HCT116 (cell line): Measurements from ENCODE around the gene UXS1.

Source experiments
- CTCF ChIP-seq, 3 experiments: fragments of 200-600 bp in 1 of 3; sonication (generic) in 1 of 3; IDR thresholded peaks in 2 of 3; conservative IDR thresholded peaks in 1 of 3; 2 replicates each; pipeline ENCODE4 v1.5.1; 2012 to 2017; ENCODE audit warnings: low read depth in 2 of 3, low read length in 2 of 3, antibody characterized with exemption in 1 of 3, borderline replicate concordance in 1 of 3, control low read depth in 1 of 3, mild to moderate bottlenecking in 1 of 3, mixed read lengths in 1 of 3, mixed run types in 1 of 3, moderate library complexity in 1 of 3; ENCODE audit not compliant: insufficient read depth in 1 of 3
- EZH2 ChIP-seq: fragments of 200-600 bp; sonication (generic); IDR thresholded peaks from 2 replicates; pipeline ENCODE4 v1.6.1; 2017; ENCODE audit warnings: antibody characterized with exemption, mixed run types
- MAX ChIP-seq: IDR thresholded peaks from 2 replicates; pipeline ENCODE4 v1.6.1; 2012
- POLR2A ChIP-seq: IDR thresholded peaks from 2 replicates; pipeline ENCODE4 v1.7.0; 2011; ENCODE audit warnings: borderline replicate concordance; ENCODE audit not compliant: insufficient read depth, insufficient read length; ENCODE audit errors: extremely low read depth
- POLR2AphosphoS5 ChIP-seq: IDR thresholded peaks from 2 replicates; pipeline ENCODE4 v1.6.1; 2011; ENCODE audit warnings: mild to moderate bottlenecking, low read depth, low read length, moderate library complexity
- SIN3A ChIP-seq: IDR thresholded peaks from 2 replicates; pipeline ENCODE4 v1.6.1; 2012; ENCODE audit warnings: low read depth
- SRF ChIP-seq: IDR thresholded peaks from 2 replicates; pipeline ENCODE4 v1.6.1; 2012; ENCODE audit warnings: low read depth
- TCF7L2 ChIP-seq: IDR thresholded peaks from 2 replicates; pipeline ENCODE4 v1.7.0; 2011; ENCODE audit warnings: borderline replicate concordance, inconsistent platforms; ENCODE audit not compliant: insufficient read depth, insufficient read length; ENCODE audit errors: extremely low read depth
- YY1 ChIP-seq: IDR thresholded peaks from 2 replicates; pipeline ENCODE4 v1.6.1; 2011; ENCODE audit warnings: low read length, low read depth, moderate library complexity, mild to moderate bottlenecking; ENCODE audit not compliant: insufficient replicate concordance; ENCODE audit errors: extremely low read depth
- ZNF274 ChIP-seq: fragments of 200-500 bp; sonication (Bioruptor generic); IDR thresholded peaks from 2 replicates; pipeline ENCODE4 v1.6.1; 2014; ENCODE audit warnings: mild to moderate bottlenecking, low read depth, low read length, inconsistent platforms
- TF ChIP-seq, protein P1 (sequence below): IDR thresholded peaks from 2 replicates; pipeline ENCODE4 v1.6.1; 2011; ENCODE audit warnings: mild to moderate bottlenecking, low read length, moderate library complexity; ENCODE audit not compliant: insufficient replicate concordance; ENCODE audit errors: extremely low read depth

DNA sequence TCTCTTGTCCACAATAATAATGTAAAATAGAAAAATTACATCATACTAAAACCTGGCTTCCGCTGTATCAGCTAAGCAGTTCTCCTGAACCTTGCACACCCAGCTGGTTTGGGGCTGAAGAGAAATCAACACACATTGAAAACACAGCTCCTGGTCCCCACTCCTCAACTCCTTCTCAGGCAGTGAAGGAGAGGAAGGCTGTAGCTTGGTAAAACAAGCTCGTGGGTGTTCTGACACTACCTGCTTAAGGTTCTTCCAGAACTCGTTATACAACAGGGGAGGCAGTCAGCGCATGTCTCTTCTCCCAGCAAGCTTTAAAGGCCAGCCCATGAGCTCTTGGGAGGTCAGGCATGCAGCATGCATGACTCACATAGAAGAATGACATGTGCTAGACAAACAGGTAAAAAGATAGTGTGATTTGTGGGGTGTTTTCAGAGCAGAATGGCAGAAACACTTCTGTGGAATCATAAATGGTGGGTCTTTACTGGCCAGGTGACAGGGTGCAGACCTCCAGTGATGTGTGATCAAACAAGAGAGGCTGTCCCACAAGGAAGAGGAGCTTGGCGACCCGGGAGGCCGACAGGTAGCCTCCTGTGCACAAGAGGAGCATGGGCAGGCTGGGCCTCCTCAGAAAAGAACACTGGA lies 69.1 kb downstream of the UXS1 start:
- TF ChIP-seq CTCF (IDR thresholded peaks at IDR 0.05 in 2 of 3, conservative IDR thresholded peaks at IDR 0.05 in 1 of 3; ENCODE audit: borderline replicate concordance in 1 of 3, insufficient read depth in 1 of 3, low read depth in 2 of 3, low read length in 2 of 3) (no peak), ZNF274 (no peak), POLR2A (no peak), SRF (no peak), EZH2 (no peak), TCF7L2 (no peak), YY1 (no peak), MAX (0 out of 2 replicates have a peak, but pooled peaks have one; percentile 23), SIN3A (no peak), POLR2AphosphoS5 (no peak)
- TF ChIP-seq, protein P1, sequence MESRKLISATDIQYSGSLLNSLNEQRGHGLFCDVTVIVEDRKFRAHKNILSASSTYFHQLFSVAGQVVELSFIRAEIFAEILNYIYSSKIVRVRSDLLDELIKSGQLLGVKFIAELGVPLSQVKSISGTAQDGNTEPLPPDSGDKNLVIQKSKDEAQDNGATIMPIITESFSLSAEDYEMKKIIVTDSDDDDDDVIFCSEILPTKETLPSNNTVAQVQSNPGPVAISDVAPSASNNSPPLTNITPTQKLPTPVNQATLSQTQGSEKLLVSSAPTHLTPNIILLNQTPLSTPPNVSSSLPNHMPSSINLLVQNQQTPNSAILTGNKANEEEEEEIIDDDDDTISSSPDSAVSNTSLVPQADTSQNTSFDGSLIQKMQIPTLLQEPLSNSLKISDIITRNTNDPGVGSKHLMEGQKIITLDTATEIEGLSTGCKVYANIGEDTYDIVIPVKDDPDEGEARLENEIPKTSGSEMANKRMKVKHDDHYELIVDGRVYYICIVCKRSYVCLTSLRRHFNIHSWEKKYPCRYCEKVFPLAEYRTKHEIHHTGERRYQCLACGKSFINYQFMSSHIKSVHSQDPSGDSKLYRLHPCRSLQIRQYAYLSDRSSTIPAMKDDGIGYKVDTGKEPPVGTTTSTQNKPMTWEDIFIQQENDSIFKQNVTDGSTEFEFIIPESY: no peak
